Testis (tissue), 3 donors: ENCODE measurements around the gene FREM1. TPM values are rescaled to one million over a fixed set of nuclear protein-coding genes. Genes with fewer than 3 reads are reported as not detected.
A peak's percentile ranks its signal among the peaks of the same experiment; 100 is the strongest.

Experiments
- DNase-seq: peaks from one replicate; pipeline ENCODE4 v3.0.0-alpha.2; 2019
- H3K27ac ChIP-seq, 2 donors: fragments of 200-600 bp; sonication (generic); one replicate each; pipeline ENCODE4 v1.5.1; 2019
- H3K27me3 ChIP-seq: fragments of 200-600 bp; sonication (generic); one replicate; pipeline ENCODE4 v1.5.1; 2019
- H3K36me3 ChIP-seq: fragments of 200-600 bp; sonication (generic); one replicate; pipeline ENCODE4 v1.5.1; 2017; ENCODE audit warnings: low read depth; ENCODE audit errors: missing control alignments
- H3K4me1 ChIP-seq: fragments of 200-600 bp; sonication (generic); one replicate; pipeline ENCODE4 v1.5.1; 2019
- H3K4me3 ChIP-seq, 2 donors: fragments of 200-600 bp; sonication (generic); one replicate each; pipeline ENCODE4 v1.5.1; 2017 to 2019
- H3K9me3 ChIP-seq: fragments of 200-600 bp; sonication (generic); one replicate; pipeline ENCODE4 v1.5.1; 2017
- CTCF ChIP-seq, 3 experiments: fragments of 450-650 bp in 2 of 3; fragments of 200-600 bp in 1 of 3; sonication (generic) in 1 of 3; IDR thresholded peaks; one replicate each; pipeline ENCODE4 v1.5.1; 2016 to 2019; ENCODE audit warnings: antibody characterized with exemption in 3 of 3, mild to moderate bottlenecking in 2 of 3, moderate library complexity in 1 of 3
- POLR2A ChIP-seq: fragments of 450-650 bp; IDR thresholded peaks from one replicate; pipeline ENCODE4 v1.6.1; 2017; ENCODE audit warnings: antibody characterized with exemption, mild to moderate bottlenecking, moderate library complexity
- WGBS, 2 donors: methylation state at CpG; one replicate each; pipeline ENCODE4 v1.1.5; 2018; 5-methylcytosine and 5-hydroxymethylcytosine counted together
- intact Hi-C: fragments of 100-400 bp; cut with DNase I; formaldehyde crosslinking; loops from one replicate; pipeline ENCODE4 v1.15.1; 2023; ENCODE audit warnings: low total_unique reads
- polyA plus RNA-seq: library from polyadenylated mRNA; stranded (reverse); fragments of 350-450 nt; fragmentation: Illumina TruSeq; extraction: RNeasy Lipid Tissue Mini Kit (QIAGEN cat#74804); gene quantifications from one replicate; pipeline ENCODE4 v1.2.3, GENCODE V29; 2014; ENCODE audit warnings: low read depth, low replicate concordance; ENCODE audit not compliant: insufficient read depth
- total RNA-seq, 2 donors: library from RNA; depleted of rRNA; stranded (reverse); fragments of >200 nt; gene quantifications; one replicate each; pipeline ENCODE4 v1.2.3, GENCODE V29; 2016

The FREM1 gene
- total and polyA plus RNA-seq, 3 donors from 2014 or later, result 4.6 to 14.6 (median 5.7) TPM

DNA sequence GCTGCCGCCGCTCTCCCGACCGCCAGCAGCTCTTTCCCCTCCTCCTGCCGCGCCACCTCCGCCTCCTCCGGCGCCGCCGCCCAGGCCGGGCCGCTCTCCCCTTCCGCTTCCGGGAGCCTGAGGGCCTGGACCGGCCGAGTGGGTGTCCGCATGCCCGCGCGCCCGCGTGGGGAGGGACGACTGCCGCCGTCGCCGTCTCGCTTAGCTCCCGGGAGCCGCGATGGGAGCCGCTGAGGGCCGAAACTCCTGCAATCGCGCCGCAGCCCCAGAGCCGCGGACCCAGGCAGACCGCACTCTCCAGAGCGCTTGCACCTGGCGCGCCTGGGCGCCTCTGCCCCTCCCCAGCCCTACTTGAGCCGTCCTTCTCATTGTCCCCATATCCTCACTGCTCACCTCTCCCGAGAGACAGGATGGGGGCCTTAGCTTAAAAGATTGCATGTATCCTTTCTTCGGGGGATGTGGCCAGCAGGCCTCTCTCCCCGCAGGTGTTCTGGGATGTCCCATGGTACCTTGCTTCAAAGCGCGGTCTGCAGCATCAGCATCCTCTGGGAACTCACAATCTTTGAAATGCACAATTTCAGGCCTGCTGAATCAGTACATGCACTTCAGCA lies 216.9 kb downstream of the FREM1 start, which contains the start of gene ZDHHC21:
Gene ZDHHC21, minus strand, starts transcription at position 182 of the 611 bp plus-strand sequence. CDS start 19,092 bp downstream, outside the sequence.
- H3K27ac ChIP-seq, result peak within 1 kb of the TSS; percentile 50 to 68
- peak within 1 kb of the TSS; percentile 82 to 83 for H3K4me3 ChIP-seq
- DNase-seq, result peak; percentile 85
- no peaks in the 10 kb centered on the region for H3K9me3 ChIP-seq
- H3K4me1 ChIP-seq, result no peaks in the 10 kb centered on the region
- 1 to 6% methylated on average over 7 to 50 of the region's 50 CpGs for WGBS, 2 donors
- TF ChIP-seq CTCF (IDR thresholded peaks at IDR 0.05) (no peak), POLR2A (no peak)
- no peaks in the 10 kb centered on the region for H3K27me3 ChIP-seq
- intact Hi-C loops, result no loop called here
- no peaks in the 10 kb centered on the region for H3K36me3 ChIP-seq

DNA sequence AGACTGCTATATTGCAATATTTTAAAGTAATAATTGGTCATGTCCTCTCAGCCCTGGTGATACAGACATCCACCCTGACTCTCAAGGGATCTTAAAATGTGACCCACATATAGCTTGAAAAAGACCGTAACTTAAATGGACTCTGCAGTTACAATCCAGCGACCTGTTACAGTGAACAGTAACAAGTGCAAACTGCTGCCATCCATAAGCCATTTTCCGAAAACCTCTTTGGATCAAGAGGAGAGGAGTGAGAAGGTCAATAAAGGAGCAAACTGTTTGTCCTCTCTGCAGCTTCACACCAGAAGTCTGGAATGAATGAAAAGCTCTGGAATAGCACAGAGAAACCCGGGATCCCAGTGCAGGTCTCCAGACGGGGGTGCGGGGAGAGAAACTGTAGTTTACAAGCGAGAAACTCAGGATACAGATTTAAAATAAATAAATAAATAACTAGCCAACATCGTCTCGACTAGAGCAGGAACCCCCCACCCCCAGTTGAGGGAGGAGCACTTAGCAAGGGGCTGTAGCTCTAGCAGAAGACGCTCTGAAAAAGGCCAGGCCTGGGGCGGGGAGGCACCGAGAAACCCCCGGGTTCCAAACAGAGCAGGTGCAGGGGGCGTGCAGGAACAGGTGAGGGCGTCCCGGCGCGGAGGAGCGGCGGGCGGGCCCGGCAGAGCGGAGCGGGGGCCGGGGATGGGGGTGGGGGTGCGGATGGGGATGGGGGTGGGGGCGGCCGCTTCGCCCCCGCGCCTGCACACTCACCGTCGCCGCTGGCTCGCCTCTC lies 217.6 kb downstream of the FREM1 start:
- WGBS, 2 donors, result 1 to 4% methylated on average over 10 to 35 of the region's 35 CpGs
- H3K4me3 ChIP-seq, result peak overlapping the region; percentile 82 to 83
- H3K27me3 ChIP-seq, result no peaks in the 10 kb centered on the region
- DNase-seq, result peak; percentile 21
- H3K27ac ChIP-seq, result peak overlapping the region; percentile 50 to 68
- H3K4me1 ChIP-seq, result no peaks in the 10 kb centered on the region
- no peak for TF ChIP-seq CTCF (IDR thresholded peaks at IDR 0.05)
- no peak for TF ChIP-seq POLR2A
- no peaks in the 10 kb centered on the region for H3K36me3 ChIP-seq
- no peaks in the 10 kb centered on the region for H3K9me3 ChIP-seq
- intact Hi-C loops, result no loop called here

DNA sequence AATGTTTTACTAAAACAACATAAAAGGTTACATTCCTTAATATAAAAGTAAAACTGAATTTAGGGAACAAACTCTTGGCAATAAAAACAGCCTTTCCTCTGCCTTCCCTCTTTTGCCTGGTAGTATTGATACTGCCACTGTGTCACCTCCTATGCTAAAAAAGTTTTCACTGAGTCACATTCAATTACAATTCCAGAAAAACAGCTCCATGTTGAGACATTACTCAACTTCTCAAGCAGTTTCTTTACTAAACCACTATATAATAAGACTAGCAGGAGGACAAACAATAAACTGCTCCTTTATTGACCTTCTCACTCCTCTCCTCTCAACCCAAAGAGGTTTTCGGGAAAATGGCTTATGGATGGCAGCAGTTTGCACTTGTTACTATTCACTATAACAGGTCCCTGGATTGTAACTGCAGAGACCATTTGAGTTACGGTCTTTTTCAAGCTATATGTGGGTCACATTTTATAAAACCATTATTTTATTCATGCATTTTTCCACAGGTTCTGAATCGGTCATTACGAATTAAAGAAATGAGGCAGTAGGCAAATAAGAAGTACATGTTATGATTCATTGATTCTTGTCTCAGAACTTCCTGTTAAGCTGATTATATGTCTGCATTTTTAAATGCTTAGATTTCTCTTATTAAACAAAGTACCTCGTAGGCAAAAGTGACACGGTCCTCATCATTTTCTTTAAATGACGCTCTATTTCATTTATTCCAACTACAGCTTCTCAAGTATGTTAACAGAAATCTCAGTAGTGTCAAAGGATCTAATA lies 219.1 kb downstream of the FREM1 start:
- Histone ChIP-seq H3K36me3 (no peaks in the 10 kb centered on the region), H3K9me3 (no peaks in the 10 kb centered on the region), H3K4me1 (no peaks in the 10 kb centered on the region), H3K27ac (no peak overlapping the region), H3K27me3 (no peaks in the 10 kb centered on the region), H3K4me3 (no peak overlapping the region)
- TF ChIP-seq CTCF (IDR thresholded peaks at IDR 0.05) (no peak), POLR2A (no peak)
- 71 to 82% methylated on average over 7 of the region's 7 CpGs for WGBS, 2 donors
- intact Hi-C loops, result no loop called here
- DNase-seq, result no peak

DNA sequence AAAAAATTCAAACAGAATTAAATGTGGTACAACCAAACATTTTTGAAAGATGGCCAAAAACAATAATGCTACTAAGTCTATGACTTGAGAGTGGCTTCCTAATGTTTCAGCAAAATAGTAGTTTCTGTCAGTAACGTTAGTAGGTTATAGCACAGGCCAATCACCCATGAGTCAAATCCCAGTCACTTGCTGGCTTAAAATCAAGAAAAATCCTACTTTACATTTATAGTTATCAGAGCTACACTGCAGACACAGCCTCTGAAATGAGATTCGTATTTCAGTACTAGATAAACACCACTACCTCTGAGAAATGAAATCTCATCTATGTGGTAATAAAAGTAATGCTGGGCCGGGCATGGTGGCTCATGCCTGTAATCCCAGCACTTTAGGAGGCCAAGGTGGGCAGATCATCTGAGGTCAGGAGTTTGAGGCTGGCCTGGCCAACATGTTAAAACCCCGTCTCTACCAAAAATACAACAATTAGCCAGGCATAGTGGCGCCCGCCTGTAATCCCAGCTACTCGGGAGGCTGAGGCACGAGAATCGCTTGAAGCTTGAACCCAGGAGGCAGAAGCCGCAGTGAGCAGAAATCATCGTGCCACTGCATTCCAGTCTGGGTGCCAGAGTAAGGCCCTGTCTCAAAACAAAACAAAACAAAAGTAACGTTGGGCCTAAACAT lies 223.0 kb downstream of the FREM1 start:
- 86 to 92% methylated on average over 12 of the region's 12 CpGs for WGBS, 2 donors
- no peaks in the 10 kb centered on the region for H3K9me3 ChIP-seq
- no peak overlapping the region for H3K4me3 ChIP-seq
- no peaks in the 10 kb centered on the region for H3K4me1 ChIP-seq
- H3K27ac ChIP-seq, result no peak overlapping the region
- H3K36me3 ChIP-seq, result no peaks in the 10 kb centered on the region
- DNase-seq, result no peak
- intact Hi-C loops, result no loop called here
- TF ChIP-seq CTCF (IDR thresholded peaks at IDR 0.05) (no peak), POLR2A (no peak)
- no peaks in the 10 kb centered on the region for H3K27me3 ChIP-seq
